ENCODE results near the gene ZNF423.

- no peak for TF ChIP-seq PKNOX1 (IDR thresholded peaks at IDR 0.05)
- no peak for TF ChIP-seq FOXA1 (IDR thresholded peaks at IDR 0.05)
- no peak for TF ChIP-seq FOXK2 (IDR thresholded peaks at IDR 0.05)
Observed at GRCh38 chr16:49833085-49833484, 22.8 kb downstream of the ZNF423 start.
